Measurements from ENCODE around the gene FAM217B. TPM values are rescaled to one million over a fixed set of nuclear protein-coding genes. Genes with fewer than 3 reads are reported as not detected.

Gene FAM217B
- polyA plus RNA-seq, 3 donors: 5.3 to 18.3 (median 18.1) TPM

GRCh38 chr20:59993736-59994430, 53.7 kb downstream of the FAM217B start:
- H3K9me3 Mint-ChIP-seq: peaks cover 0 to 2% (median 0%) of the 10 kb centered on the region in 7 donors
- no peaks in the 10 kb centered on the region for H3K9me3 ChIP-seq (replicated peaks in 1 of 2; ENCODE audit: control insufficient read depth in 1 of 2, insufficient read depth in 1 of 2, low read length in 2 of 2)
- peak in 1 of 3 donors; percentile 27 for DNase-seq
- peak overlapping the region; percentile 75 to 91 for H3K4me3 Mint-ChIP-seq
- H3K79me2 ChIP-seq (ENCODE audit: insufficient read depth, low read length): no peaks in the 10 kb centered on the region
- H3K36me3 ChIP-seq (replicated peaks in 1 of 2; ENCODE audit: control insufficient read depth in 1 of 2, insufficient read depth in 2 of 2, low read length in 2 of 2): no peaks in the 10 kb centered on the region
- 10% methylated on average over 9 of the region's 18 CpGs for WGBS (ENCODE audit: insufficient coverage)
- intact Hi-C loops (cut with micrococcal nuclease): no loop called here
- H3K27me3 Mint-ChIP-seq (ENCODE audit: low read depth in 3 of 3): peaks cover 0 to 3% (median 2%) of the 10 kb centered on the region in 3 donors
- peak overlapping the region; percentile 69 for H3K4me2 ChIP-seq (replicated peaks; ENCODE audit: extremely low read depth, low read length, poor library complexity, severe bottlenecking)
- peak overlapping the region; percentile 29 for H3K9ac ChIP-seq (ENCODE audit: insufficient read depth, low read length, poor library complexity, severe bottlenecking)
- H3K27me3 ChIP-seq (ENCODE audit: control insufficient read depth in 2 of 2, insufficient read depth in 2 of 2, low read length in 2 of 2): no peaks in the 10 kb centered on the region
- H4K20me1 ChIP-seq (ENCODE audit: insufficient read depth, low read length): no peaks in the 10 kb centered on the region
- peaks cover 55% of the 10 kb centered on the region for H3K4me1 Mint-ChIP-seq
- peak overlapping the region; percentile 3 to 67 (median 50) for H3K4me3 ChIP-seq (replicated peaks in 1 of 3; ENCODE audit: low read depth in 2 of 3, low read length in 3 of 3)
- peak overlapping the region in 1 of 2 donors; percentile 51 for H3K27ac ChIP-seq (ENCODE audit: low read depth in 1 of 2, low read length in 2 of 2)
- TF ChIP-seq, protein P1, sequence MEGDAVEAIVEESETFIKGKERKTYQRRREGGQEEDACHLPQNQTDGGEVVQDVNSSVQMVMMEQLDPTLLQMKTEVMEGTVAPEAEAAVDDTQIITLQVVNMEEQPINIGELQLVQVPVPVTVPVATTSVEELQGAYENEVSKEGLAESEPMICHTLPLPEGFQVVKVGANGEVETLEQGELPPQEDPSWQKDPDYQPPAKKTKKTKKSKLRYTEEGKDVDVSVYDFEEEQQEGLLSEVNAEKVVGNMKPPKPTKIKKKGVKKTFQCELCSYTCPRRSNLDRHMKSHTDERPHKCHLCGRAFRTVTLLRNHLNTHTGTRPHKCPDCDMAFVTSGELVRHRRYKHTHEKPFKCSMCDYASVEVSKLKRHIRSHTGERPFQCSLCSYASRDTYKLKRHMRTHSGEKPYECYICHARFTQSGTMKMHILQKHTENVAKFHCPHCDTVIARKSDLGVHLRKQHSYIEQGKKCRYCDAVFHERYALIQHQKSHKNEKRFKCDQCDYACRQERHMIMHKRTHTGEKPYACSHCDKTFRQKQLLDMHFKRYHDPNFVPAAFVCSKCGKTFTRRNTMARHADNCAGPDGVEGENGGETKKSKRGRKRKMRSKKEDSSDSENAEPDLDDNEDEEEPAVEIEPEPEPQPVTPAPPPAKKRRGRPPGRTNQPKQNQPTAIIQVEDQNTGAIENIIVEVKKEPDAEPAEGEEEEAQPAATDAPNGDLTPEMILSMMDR (IDR thresholded peaks at IDR 0.05): no peak
- H3K27ac Mint-ChIP-seq: peak overlapping the region in 6 of 7 donors; percentile 20 to 86 (median 65)
- H3K36me3 Mint-ChIP-seq: peaks cover 4 to 10% of the 10 kb centered on the region in 2 donors
- H3K4me1 ChIP-seq (ENCODE audit: control insufficient read depth in 1 of 2, insufficient read depth in 2 of 2, low read length in 2 of 2): peaks cover 36 to 51% of the 10 kb centered on the region in 2 donors
- peak overlapping the region; percentile 66 for H2AFZ ChIP-seq (ENCODE audit: insufficient read depth, low read depth, low read length, poor library complexity, severe bottlenecking)

DNA sequence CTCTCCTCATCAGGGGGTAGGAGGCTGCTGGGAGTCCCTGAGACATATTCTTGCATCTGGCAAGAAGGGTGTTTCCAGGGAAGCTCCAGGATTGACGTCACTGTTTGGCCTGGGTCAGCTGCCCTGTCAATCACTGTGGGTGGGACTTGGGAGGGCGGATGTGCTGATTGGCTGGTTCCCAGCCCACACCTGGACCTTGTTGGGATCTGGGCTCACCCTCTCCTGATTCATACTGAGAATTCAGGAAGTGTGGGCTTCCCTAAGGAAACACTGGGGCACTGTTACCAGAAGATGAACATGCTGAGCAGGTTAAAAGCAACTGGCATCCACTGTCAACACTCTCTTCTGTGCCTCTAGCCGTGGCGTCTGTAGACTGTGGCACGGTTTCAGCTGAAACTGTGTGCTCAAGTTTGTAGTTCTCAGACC, 54.5 kb downstream of the FAM217B start:
- H3K4me1 Mint-ChIP-seq: peaks cover 54% of the 10 kb centered on the region
- TF ChIP-seq, protein P1 (IDR thresholded peaks at IDR 0.05): no peak
- peak overlapping the region; percentile 3 to 67 (median 50) for H3K4me3 ChIP-seq (replicated peaks in 1 of 3; ENCODE audit: low read depth in 2 of 3, low read length in 3 of 3)
- peak overlapping the region; percentile 75 to 91 for H3K4me3 Mint-ChIP-seq
- no peaks in the 10 kb centered on the region for H3K9me3 Mint-ChIP-seq
- peak overlapping the region; percentile 66 for H2AFZ ChIP-seq (ENCODE audit: insufficient read depth, low read depth, low read length, poor library complexity, severe bottlenecking)
- peak overlapping the region in 4 of 7 donors; percentile 47 to 79 (median 63) for H3K27ac Mint-ChIP-seq
- H3K9me3 ChIP-seq (replicated peaks in 1 of 2; ENCODE audit: control insufficient read depth in 1 of 2, insufficient read depth in 1 of 2, low read length in 2 of 2): no peaks in the 10 kb centered on the region
- DNase-seq: peak; percentile 31 to 80 (median 35)
- peaks cover 37 to 52% of the 10 kb centered on the region in 2 donors for H3K4me1 ChIP-seq (ENCODE audit: control insufficient read depth in 1 of 2, insufficient read depth in 2 of 2, low read length in 2 of 2)
- H3K4me2 ChIP-seq (replicated peaks; ENCODE audit: extremely low read depth, low read length, poor library complexity, severe bottlenecking): peak overlapping the region; percentile 69
- intact Hi-C loops (cut with micrococcal nuclease): no loop called here
- peak overlapping the region; percentile 29 for H3K9ac ChIP-seq (ENCODE audit: insufficient read depth, low read length, poor library complexity, severe bottlenecking)
- peaks cover 0 to 3% (median 2%) of the 10 kb centered on the region in 3 donors for H3K27me3 Mint-ChIP-seq (ENCODE audit: low read depth in 3 of 3)
- WGBS (ENCODE audit: insufficient coverage): 60% methylated on average over 1 of the region's 5 CpGs
- H3K79me2 ChIP-seq (ENCODE audit: insufficient read depth, low read length): no peaks in the 10 kb centered on the region
- H3K36me3 ChIP-seq (replicated peaks in 1 of 2; ENCODE audit: control insufficient read depth in 1 of 2, insufficient read depth in 2 of 2, low read length in 2 of 2): no peaks in the 10 kb centered on the region
- no peaks in the 10 kb centered on the region for H3K27me3 ChIP-seq (ENCODE audit: control insufficient read depth in 2 of 2, insufficient read depth in 2 of 2, low read length in 2 of 2)
- peak overlapping the region in 1 of 2 donors; percentile 51 for H3K27ac ChIP-seq (ENCODE audit: low read depth in 1 of 2, low read length in 2 of 2)
- H3K36me3 Mint-ChIP-seq: peaks cover 4 to 9% of the 10 kb centered on the region in 2 donors
- H4K20me1 ChIP-seq (ENCODE audit: insufficient read depth, low read length): no peaks in the 10 kb centered on the region
